ENCODE results near the gene TMCO4.

TMCO4 gene

DNA sequence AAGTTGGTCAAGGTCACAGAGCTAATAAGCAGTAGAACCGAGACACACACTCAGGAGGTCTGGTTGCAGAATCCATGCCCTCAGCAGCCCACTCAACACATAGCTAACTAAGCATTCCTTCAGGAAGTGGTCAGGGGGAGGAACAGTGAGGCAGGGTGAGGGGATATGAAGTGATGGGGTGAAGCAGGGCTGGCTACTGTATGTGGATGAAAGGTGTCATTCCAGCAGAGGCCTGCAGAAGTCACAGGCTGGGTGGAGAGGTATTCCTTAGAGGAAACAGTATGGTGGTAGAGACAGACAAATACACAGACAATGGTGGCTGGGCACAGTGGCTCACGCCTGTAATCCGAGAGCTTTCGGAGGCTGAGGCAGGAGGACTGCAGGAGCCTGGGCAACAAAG, 14.1 kb downstream of the TMCO4 start:
- TF ChIP-seq NFIC (IDR thresholded peaks at IDR 0.05) (no peak), CREB1 (IDR thresholded peaks at IDR 0.05; ENCODE audit: low read depth) (no peak), EP300 (IDR thresholded peaks at IDR 0.05; ENCODE audit: borderline replicate concordance) (no peak), TAF1 (IDR thresholded peaks at IDR 0.05; ENCODE audit: low read depth) (no peak), REST (IDR thresholded peaks at IDR 0.05; ENCODE audit: low read depth) (no peak), USF1 (IDR thresholded peaks at IDR 0.05) (no peak), RAD21 (IDR thresholded peaks at IDR 0.05; ENCODE audit: low read depth) (no peak), YY1 (IDR thresholded peaks at IDR 0.05; ENCODE audit: low read depth) (no peak), TCF12 (IDR thresholded peaks at IDR 0.05; ENCODE audit: low read depth) (no peak), FOXM1 (IDR thresholded peaks at IDR 0.05; ENCODE audit: borderline replicate concordance, low read depth) (no peak), CEBPB (IDR thresholded peaks at IDR 0.05) (no peak), TEAD4 (IDR thresholded peaks at IDR 0.05) (no peak), ZBTB7A (IDR thresholded peaks at IDR 0.05; ENCODE audit: low read depth) (no peak)

GRCh38 chr1:19780267-19780877, 19.3 kb downstream of the TMCO4 start:
- TF ChIP-seq TCF12 (IDR thresholded peaks at IDR 0.05; ENCODE audit: low read depth) (no peak), REST (IDR thresholded peaks at IDR 0.05; ENCODE audit: low read depth) (no peak), MAX (IDR thresholded peaks at IDR 0.05) (no peak)

DNA sequence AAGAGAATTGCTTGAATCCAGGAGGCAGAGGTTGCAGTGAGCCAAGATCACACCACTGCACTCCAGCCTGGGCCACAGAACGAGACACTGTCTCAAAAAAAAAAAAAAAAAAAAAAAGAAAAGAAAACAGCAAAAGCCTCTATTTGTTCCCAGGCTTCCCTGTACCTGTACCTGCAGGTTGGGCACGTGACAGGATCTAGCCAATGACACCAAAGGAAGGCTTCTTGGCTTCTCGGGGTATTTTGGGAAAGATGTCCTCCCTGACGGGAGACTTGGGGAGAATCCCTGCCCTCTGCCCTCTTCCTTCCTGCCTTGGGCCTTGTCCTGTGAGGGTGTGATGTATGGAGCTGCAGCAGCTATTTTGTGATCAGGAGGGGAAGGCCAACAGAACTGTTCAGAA, 22.8 kb downstream of the TMCO4 start:
- TF ChIP-seq USF1 (IDR thresholded peaks at IDR 0.05): peak; percentile 30; the same call in 1 of the 2 replicates
- no peak for TF ChIP-seq EP300 (IDR thresholded peaks at IDR 0.05; ENCODE audit: borderline replicate concordance)

DNA sequence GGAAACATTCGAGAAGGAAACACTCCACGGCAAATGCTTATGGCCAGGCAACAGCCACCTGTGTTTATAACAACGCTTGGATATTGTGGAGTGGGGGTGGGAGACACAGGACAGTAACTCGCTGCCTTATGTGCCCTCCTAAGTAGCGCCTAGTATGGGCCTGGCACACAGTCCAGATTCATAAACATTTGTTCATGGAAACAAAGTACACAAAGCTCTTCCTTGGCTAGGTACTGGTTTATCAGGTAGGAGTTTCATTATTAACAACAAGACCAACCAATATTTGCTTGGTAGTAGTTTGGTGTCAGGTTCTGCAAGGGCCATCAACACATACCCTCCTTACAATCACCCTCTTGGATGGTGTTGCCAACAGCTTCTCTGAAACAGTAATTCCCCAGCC, 23.4 kb downstream of the TMCO4 start:
- no peak for TF ChIP-seq REST (IDR thresholded peaks at IDR 0.05; ENCODE audit: low read depth)
- TF ChIP-seq TAF1 (IDR thresholded peaks at IDR 0.05; ENCODE audit: low read depth): no peak
- no peak for TF ChIP-seq TCF12 (IDR thresholded peaks at IDR 0.05; ENCODE audit: low read depth)
- no peak for TF ChIP-seq EGR1 (IDR thresholded peaks at IDR 0.05)
- no peak for TF ChIP-seq CEBPB (IDR thresholded peaks at IDR 0.05)

- no peak for TF ChIP-seq ZBTB7A (IDR thresholded peaks at IDR 0.05; ENCODE audit: low read depth)
- TF ChIP-seq EGR1 (IDR thresholded peaks at IDR 0.05): no peak
- no peak for TF ChIP-seq REST (IDR thresholded peaks at IDR 0.05; ENCODE audit: low read depth)
- TF ChIP-seq RAD21 (IDR thresholded peaks at IDR 0.05; ENCODE audit: low read depth): no peak
- no peak for TF ChIP-seq MAX (IDR thresholded peaks at IDR 0.05)
- no peak for TF ChIP-seq CEBPB (IDR thresholded peaks at IDR 0.05)
- TF ChIP-seq FOXM1 (IDR thresholded peaks at IDR 0.05; ENCODE audit: borderline replicate concordance, low read depth): no peak
- no peak for TF ChIP-seq USF1 (IDR thresholded peaks at IDR 0.05)
- no peak for TF ChIP-seq YY1 (IDR thresholded peaks at IDR 0.05; ENCODE audit: low read depth)
- no peak for TF ChIP-seq TAF1 (IDR thresholded peaks at IDR 0.05; ENCODE audit: low read depth)
- TF ChIP-seq NFIC (IDR thresholded peaks at IDR 0.05): no peak
- no peak for TF ChIP-seq TEAD4 (IDR thresholded peaks at IDR 0.05)
- no peak for TF ChIP-seq CREB1 (IDR thresholded peaks at IDR 0.05; ENCODE audit: low read depth)
- no peak for TF ChIP-seq TCF12 (IDR thresholded peaks at IDR 0.05; ENCODE audit: low read depth)
Measured at GRCh38 chr1:19775831-19776230, 23.9 kb downstream of the TMCO4 start.
